IPS-NIHi7 (cell line): ENCODE data around the gene EIF4G3.
"Not testable (repeated sequence)": the region's sequence is repeated elsewhere in the genome, so short reads cannot be mapped to it uniquely, and the experiment has no call there.

Experiments
- DNase-seq: peaks from one replicate; pipeline ENCODE4 v3.0.0; 2012; ENCODE audit warnings: mixed read lengths; ENCODE audit errors: extremely low spot score

The EIF4G3 gene

GRCh38 chr1:21185221-21185731 lies 8.6 kb upstream of the EIF4G3 start:
- no peak for DNase-seq

- DNase-seq: no peak
These were observed 7.6 kb upstream of the EIF4G3 start for GRCh38 chr1:21184276-21184675.

- no peak for DNase-seq
These were observed 5.6 kb upstream of the EIF4G3 start for GRCh38 chr1:21182181-21182731.

- DNase-seq: not testable (repeated sequence)
These were observed 1.6 kb upstream of the EIF4G3 start for GRCh38 chr1:21178271-21178670.

- peak; percentile 54 for DNase-seq
These were observed 771 bp downstream of the EIF4G3 start for GRCh38 chr1:21175670-21176581.

GRCh38 chr1:21175324-21175669 lies 1.4 kb downstream of the EIF4G3 start:
- DNase-seq: no peak

GRCh38 chr1:21174654-21175323 lies 1.9 kb downstream of the EIF4G3 start:
- no peak for DNase-seq

- no peak for DNase-seq
These were observed 2.5 kb downstream of the EIF4G3 start for GRCh38 chr1:21174230-21174629.

- DNase-seq: not testable (repeated sequence)
These were observed 3.6 kb downstream of the EIF4G3 start for GRCh38 chr1:21173096-21173495.

- not testable (repeated sequence) for DNase-seq
These were observed 5.9 kb downstream of the EIF4G3 start for GRCh38 chr1:21170837-21171236.

- no peak for DNase-seq
These were observed 8.3 kb downstream of the EIF4G3 start for GRCh38 chr1:21168444-21168843.

GRCh38 chr1:21165646-21166045 lies 11.1 kb downstream of the EIF4G3 start:
- no peak for DNase-seq

- DNase-seq: no peak
These were observed 11.6 kb downstream of the EIF4G3 start for GRCh38 chr1:21165076-21165475.

GRCh38 chr1:21164266-21164665 lies 12.4 kb downstream of the EIF4G3 start:
- no peak for DNase-seq

GRCh38 chr1:21162740-21163464 lies 13.8 kb downstream of the EIF4G3 start:
- no peak for DNase-seq

GRCh38 chr1:21161842-21162241 lies 14.9 kb downstream of the EIF4G3 start:
- no peak for DNase-seq

GRCh38 chr1:21160263-21160796 lies 16.4 kb downstream of the EIF4G3 start:
- no peak for DNase-seq

- no peak for DNase-seq
These were observed 18.8 kb downstream of the EIF4G3 start for GRCh38 chr1:21157868-21158267.

GRCh38 chr1:21157054-21157453 lies 19.6 kb downstream of the EIF4G3 start:
- no peak for DNase-seq

GRCh38 chr1:21156019-21156418 lies 20.7 kb downstream of the EIF4G3 start:
- DNase-seq: no peak

- DNase-seq: no peak
These were observed 22.0 kb downstream of the EIF4G3 start for GRCh38 chr1:21154717-21155116.

GRCh38 chr1:21153388-21153787 lies 23.3 kb downstream of the EIF4G3 start:
- DNase-seq: no peak
